ENCODE measurements around the gene SOCS6. TPM values are rescaled to one million over a fixed set of nuclear protein-coding genes. Genes with fewer than 3 reads are reported as not detected.

Gene SOCS6
- total RNA-seq, 1 donor from 2014 or later: 12.4 TPM

- no peak overlapping the region for H3K4me3 Mint-ChIP-seq (ENCODE audit: unreplicated experiment)
- no peak overlapping the region for H3K27ac Mint-ChIP-seq (ENCODE audit: unreplicated experiment)
- H3K9me3 Mint-ChIP-seq (ENCODE audit: unreplicated experiment): no peaks in the 10 kb centered on the region
- TF ChIP-seq, protein P1, sequence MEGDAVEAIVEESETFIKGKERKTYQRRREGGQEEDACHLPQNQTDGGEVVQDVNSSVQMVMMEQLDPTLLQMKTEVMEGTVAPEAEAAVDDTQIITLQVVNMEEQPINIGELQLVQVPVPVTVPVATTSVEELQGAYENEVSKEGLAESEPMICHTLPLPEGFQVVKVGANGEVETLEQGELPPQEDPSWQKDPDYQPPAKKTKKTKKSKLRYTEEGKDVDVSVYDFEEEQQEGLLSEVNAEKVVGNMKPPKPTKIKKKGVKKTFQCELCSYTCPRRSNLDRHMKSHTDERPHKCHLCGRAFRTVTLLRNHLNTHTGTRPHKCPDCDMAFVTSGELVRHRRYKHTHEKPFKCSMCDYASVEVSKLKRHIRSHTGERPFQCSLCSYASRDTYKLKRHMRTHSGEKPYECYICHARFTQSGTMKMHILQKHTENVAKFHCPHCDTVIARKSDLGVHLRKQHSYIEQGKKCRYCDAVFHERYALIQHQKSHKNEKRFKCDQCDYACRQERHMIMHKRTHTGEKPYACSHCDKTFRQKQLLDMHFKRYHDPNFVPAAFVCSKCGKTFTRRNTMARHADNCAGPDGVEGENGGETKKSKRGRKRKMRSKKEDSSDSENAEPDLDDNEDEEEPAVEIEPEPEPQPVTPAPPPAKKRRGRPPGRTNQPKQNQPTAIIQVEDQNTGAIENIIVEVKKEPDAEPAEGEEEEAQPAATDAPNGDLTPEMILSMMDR (IDR thresholded peaks at IDR 0.05; ENCODE audit: partially characterized antibody, unreplicated experiment): no peak
- no peaks in the 10 kb centered on the region for H3K4me1 Mint-ChIP-seq (ENCODE audit: low read depth, unreplicated experiment)
- H3K27me3 Mint-ChIP-seq (ENCODE audit: unreplicated experiment): no peaks in the 10 kb centered on the region
- DNase-seq: no peak
- no peaks in the 10 kb centered on the region for H3K36me3 Mint-ChIP-seq (ENCODE audit: unreplicated experiment)
Observed at GRCh38 chr18:70368903-70369302, 80.1 kb downstream of the SOCS6 start.

- no peak overlapping the region for H3K27ac Mint-ChIP-seq (ENCODE audit: unreplicated experiment)
- H3K27me3 Mint-ChIP-seq (ENCODE audit: unreplicated experiment): no peaks in the 10 kb centered on the region
- TF ChIP-seq, protein P1 (IDR thresholded peaks at IDR 0.05; ENCODE audit: partially characterized antibody, unreplicated experiment): no peak
- no peaks in the 10 kb centered on the region for H3K9me3 Mint-ChIP-seq (ENCODE audit: unreplicated experiment)
- H3K4me1 Mint-ChIP-seq (ENCODE audit: low read depth, unreplicated experiment): no peaks in the 10 kb centered on the region
- no peak overlapping the region for H3K4me3 Mint-ChIP-seq (ENCODE audit: unreplicated experiment)
- H3K36me3 Mint-ChIP-seq (ENCODE audit: unreplicated experiment): no peaks in the 10 kb centered on the region
- no peak for DNase-seq
Observed at GRCh38 chr18:70370762-70371733, 82.2 kb downstream of the SOCS6 start.

GRCh38 chr18:70371908-70372307 is 83.1 kb downstream of the SOCS6 start:
- H3K4me3 Mint-ChIP-seq (ENCODE audit: unreplicated experiment): no peak overlapping the region
- TF ChIP-seq, protein P1 (IDR thresholded peaks at IDR 0.05; ENCODE audit: partially characterized antibody, unreplicated experiment): no peak
- H3K36me3 Mint-ChIP-seq (ENCODE audit: unreplicated experiment): no peaks in the 10 kb centered on the region
- H3K27me3 Mint-ChIP-seq (ENCODE audit: unreplicated experiment): no peaks in the 10 kb centered on the region
- H3K27ac Mint-ChIP-seq (ENCODE audit: unreplicated experiment): no peak overlapping the region
- H3K9me3 Mint-ChIP-seq (ENCODE audit: unreplicated experiment): no peaks in the 10 kb centered on the region
- H3K4me1 Mint-ChIP-seq (ENCODE audit: low read depth, unreplicated experiment): no peaks in the 10 kb centered on the region
- no peak for DNase-seq

- TF ChIP-seq, protein P1 (IDR thresholded peaks at IDR 0.05; ENCODE audit: partially characterized antibody, unreplicated experiment): no peak
- Mint-ChIP-seq H3K27ac (ENCODE audit: unreplicated experiment) (no peak overlapping the region), H3K36me3 (ENCODE audit: unreplicated experiment) (no peaks in the 10 kb centered on the region), H3K27me3 (ENCODE audit: unreplicated experiment) (no peaks in the 10 kb centered on the region), H3K4me3 (ENCODE audit: unreplicated experiment) (no peak overlapping the region), H3K4me1 (ENCODE audit: low read depth, unreplicated experiment) (no peaks in the 10 kb centered on the region), H3K9me3 (ENCODE audit: unreplicated experiment) (no peaks in the 10 kb centered on the region)
- no peak for DNase-seq
Observed at GRCh38 chr18:70372450-70373041, 83.7 kb downstream of the SOCS6 start.

DNA sequence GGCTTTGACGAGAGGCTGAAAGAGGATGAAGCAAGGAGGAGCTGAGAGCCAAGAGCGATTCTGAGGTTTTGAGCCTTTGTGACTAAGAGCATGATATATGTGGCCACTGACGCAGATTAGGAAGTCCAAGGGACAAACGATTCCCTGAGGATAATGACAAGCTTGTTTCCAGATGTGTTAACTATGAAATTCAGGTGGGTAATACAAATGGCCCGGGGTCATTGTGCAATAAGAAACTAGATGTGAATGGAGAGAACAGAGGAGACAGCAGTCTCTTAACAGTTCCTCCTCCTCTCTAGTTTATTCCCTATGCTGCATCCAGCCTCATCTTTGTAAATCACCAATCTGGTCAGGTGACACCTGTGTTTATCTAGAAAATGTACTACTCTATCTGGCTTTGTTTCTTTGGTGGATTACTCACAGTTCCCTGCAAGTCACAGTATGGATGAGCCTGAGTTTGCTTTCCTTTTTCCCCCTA is 84.2 kb downstream of the SOCS6 start:
- DNase-seq: no peak
- H3K36me3 Mint-ChIP-seq (ENCODE audit: unreplicated experiment): no peaks in the 10 kb centered on the region
- TF ChIP-seq, protein P1 (IDR thresholded peaks at IDR 0.05; ENCODE audit: partially characterized antibody, unreplicated experiment): no peak
- no peaks in the 10 kb centered on the region for H3K27me3 Mint-ChIP-seq (ENCODE audit: unreplicated experiment)
- H3K4me1 Mint-ChIP-seq (ENCODE audit: low read depth, unreplicated experiment): no peaks in the 10 kb centered on the region
- H3K4me3 Mint-ChIP-seq (ENCODE audit: unreplicated experiment): no peak overlapping the region
- H3K9me3 Mint-ChIP-seq (ENCODE audit: unreplicated experiment): no peaks in the 10 kb centered on the region
- no peak overlapping the region for H3K27ac Mint-ChIP-seq (ENCODE audit: unreplicated experiment)
